Panc1 (cell line): ENCODE results near the gene SLC49A3.

Source experiments
- POLR2AphosphoS5 ChIP-seq: IDR thresholded peaks from 2 replicates; pipeline ENCODE4 v1.6.1; 2012; ENCODE audit warnings: mild to moderate bottlenecking, low read depth, low read length, moderate library complexity
- SIN3A ChIP-seq: IDR thresholded peaks from 2 replicates; pipeline ENCODE4 v1.6.1; 2012; ENCODE audit warnings: low read depth, mild to moderate bottlenecking, low read length, moderate library complexity, borderline replicate concordance; ENCODE audit not compliant: insufficient read depth
- TCF7L2 ChIP-seq: IDR thresholded peaks from 2 replicates; pipeline ENCODE4 v1.6.1; 2011; ENCODE audit warnings: mild to moderate bottlenecking, low read depth, low read length, inconsistent platforms
- TF ChIP-seq, protein P1 (sequence below), 2 experiments: IDR thresholded peaks; 2 replicates each; pipeline ENCODE4 v1.6.1; 2011 to 2012; ENCODE audit warnings: low read depth in 2 of 2, control low read depth in 1 of 2, low read length in 1 of 2, mild to moderate bottlenecking in 1 of 2, moderate library complexity in 1 of 2; ENCODE audit not compliant: insufficient read depth in 1 of 2
- TF ChIP-seq, protein P2 (sequence below): fragments of 450-650 bp; IDR thresholded peaks from 2 replicates; pipeline ENCODE4 v1.5.1; 2017; ENCODE audit warnings: mild to moderate bottlenecking

DNA sequence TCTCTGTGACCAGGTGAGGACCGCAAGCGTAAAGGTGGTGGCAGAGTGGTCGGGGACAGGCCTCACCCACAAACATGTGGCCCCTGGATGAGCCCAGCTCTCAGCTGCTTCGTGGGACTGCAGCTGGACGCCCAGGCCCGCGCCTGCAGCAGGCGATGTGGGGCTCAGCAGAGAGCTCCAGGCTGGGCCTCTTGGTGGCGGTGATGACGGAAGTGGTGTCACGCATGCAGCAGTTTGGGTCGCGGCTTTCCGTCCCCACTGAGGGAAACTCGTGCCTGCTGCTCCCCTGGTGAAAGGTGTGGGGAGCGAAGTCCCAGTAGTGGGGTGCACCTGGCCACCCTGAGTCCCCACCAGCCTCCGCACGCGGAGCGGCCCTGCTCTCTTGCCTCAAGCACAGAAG, 43.5 kb upstream of the SLC49A3 start:
- TF ChIP-seq, protein P1, sequence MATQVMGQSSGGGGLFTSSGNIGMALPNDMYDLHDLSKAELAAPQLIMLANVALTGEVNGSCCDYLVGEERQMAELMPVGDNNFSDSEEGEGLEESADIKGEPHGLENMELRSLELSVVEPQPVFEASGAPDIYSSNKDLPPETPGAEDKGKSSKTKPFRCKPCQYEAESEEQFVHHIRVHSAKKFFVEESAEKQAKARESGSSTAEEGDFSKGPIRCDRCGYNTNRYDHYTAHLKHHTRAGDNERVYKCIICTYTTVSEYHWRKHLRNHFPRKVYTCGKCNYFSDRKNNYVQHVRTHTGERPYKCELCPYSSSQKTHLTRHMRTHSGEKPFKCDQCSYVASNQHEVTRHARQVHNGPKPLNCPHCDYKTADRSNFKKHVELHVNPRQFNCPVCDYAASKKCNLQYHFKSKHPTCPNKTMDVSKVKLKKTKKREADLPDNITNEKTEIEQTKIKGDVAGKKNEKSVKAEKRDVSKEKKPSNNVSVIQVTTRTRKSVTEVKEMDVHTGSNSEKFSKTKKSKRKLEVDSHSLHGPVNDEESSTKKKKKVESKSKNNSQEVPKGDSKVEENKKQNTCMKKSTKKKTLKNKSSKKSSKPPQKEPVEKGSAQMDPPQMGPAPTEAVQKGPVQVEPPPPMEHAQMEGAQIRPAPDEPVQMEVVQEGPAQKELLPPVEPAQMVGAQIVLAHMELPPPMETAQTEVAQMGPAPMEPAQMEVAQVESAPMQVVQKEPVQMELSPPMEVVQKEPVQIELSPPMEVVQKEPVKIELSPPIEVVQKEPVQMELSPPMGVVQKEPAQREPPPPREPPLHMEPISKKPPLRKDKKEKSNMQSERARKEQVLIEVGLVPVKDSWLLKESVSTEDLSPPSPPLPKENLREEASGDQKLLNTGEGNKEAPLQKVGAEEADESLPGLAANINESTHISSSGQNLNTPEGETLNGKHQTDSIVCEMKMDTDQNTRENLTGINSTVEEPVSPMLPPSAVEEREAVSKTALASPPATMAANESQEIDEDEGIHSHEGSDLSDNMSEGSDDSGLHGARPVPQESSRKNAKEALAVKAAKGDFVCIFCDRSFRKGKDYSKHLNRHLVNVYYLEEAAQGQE (IDR thresholded peaks at IDR 0.05; ENCODE audit: insufficient read depth in 1 of 2, low read depth in 2 of 2, low read length in 1 of 2) = no peak
- TF ChIP-seq, protein P2, sequence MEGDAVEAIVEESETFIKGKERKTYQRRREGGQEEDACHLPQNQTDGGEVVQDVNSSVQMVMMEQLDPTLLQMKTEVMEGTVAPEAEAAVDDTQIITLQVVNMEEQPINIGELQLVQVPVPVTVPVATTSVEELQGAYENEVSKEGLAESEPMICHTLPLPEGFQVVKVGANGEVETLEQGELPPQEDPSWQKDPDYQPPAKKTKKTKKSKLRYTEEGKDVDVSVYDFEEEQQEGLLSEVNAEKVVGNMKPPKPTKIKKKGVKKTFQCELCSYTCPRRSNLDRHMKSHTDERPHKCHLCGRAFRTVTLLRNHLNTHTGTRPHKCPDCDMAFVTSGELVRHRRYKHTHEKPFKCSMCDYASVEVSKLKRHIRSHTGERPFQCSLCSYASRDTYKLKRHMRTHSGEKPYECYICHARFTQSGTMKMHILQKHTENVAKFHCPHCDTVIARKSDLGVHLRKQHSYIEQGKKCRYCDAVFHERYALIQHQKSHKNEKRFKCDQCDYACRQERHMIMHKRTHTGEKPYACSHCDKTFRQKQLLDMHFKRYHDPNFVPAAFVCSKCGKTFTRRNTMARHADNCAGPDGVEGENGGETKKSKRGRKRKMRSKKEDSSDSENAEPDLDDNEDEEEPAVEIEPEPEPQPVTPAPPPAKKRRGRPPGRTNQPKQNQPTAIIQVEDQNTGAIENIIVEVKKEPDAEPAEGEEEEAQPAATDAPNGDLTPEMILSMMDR = no peak
- TF ChIP-seq POLR2AphosphoS5 (no peak), TCF7L2 (no peak), SIN3A (no peak)
